22Rv1 (cell line): ENCODE measurements around the gene TCTN1.

Source experiments
- H3K27ac ChIP-seq: fragments of 450-650 bp; 2 replicates; pipeline ENCODE4 v1.5.1; 2017
- ZFX ChIP-seq: fragments of 450-650 bp; IDR thresholded peaks from 2 replicates; pipeline ENCODE4 v1.6.1; 2017; ENCODE audit warnings: antibody characterized with exemption, borderline replicate concordance
- TF ChIP-seq, protein P1 (sequence below): fragments of 450-650 bp; IDR thresholded peaks from 2 replicates; pipeline ENCODE4 v1.5.1; 2017; ENCODE audit warnings: mild to moderate bottlenecking

Gene TCTN1

DNA sequence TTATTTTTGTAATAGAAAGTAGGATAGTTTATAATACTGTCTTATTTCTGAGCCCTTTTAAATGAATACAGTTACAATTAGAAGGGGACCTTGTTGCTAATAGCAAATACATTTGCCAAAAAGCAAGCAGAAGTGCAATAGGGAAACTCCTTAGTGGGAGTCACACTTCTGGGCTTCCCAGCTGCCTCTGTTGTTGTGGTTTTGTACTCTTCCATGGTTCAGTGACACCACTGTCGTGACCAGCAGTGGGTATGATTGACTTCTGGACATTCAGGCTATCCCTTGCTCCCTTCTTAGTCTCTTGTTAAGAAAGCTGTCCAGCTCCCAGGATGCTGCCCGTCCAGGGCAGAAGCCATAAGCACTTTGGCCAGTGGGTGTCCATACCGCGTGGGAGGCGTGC lies 22.6 kb downstream of the TCTN1 start:
- H3K27ac ChIP-seq, result no peak overlapping the region
- no peak for TF ChIP-seq ZFX
- TF ChIP-seq, protein P1, sequence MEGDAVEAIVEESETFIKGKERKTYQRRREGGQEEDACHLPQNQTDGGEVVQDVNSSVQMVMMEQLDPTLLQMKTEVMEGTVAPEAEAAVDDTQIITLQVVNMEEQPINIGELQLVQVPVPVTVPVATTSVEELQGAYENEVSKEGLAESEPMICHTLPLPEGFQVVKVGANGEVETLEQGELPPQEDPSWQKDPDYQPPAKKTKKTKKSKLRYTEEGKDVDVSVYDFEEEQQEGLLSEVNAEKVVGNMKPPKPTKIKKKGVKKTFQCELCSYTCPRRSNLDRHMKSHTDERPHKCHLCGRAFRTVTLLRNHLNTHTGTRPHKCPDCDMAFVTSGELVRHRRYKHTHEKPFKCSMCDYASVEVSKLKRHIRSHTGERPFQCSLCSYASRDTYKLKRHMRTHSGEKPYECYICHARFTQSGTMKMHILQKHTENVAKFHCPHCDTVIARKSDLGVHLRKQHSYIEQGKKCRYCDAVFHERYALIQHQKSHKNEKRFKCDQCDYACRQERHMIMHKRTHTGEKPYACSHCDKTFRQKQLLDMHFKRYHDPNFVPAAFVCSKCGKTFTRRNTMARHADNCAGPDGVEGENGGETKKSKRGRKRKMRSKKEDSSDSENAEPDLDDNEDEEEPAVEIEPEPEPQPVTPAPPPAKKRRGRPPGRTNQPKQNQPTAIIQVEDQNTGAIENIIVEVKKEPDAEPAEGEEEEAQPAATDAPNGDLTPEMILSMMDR, result no peak

DNA sequence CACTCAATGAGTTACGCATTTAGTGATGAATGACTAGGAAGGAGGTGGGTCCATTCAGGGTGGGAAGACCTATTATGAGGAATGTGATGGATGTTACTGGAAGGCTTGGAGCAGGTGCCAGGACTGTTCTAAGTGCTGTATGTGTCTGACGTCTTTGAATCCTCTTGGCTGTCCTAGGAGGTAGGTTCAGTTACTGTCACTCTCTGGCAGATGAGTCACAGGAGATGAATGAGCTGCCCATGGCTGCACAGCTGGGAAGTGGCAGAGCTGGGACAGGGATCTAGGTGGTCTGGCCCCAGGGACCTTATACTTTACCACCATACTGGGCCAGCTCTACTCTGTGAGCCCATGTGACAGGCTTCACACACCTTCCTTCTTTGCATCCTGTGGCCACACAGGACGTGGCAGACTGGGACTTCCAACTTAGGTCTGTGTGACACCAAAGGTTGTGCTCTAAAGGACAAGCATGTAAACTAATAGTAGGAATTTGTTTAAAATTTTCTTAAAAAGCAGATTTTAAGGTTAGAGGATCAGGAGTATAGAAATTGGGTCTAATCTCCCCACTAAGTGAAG lies 24.0 kb downstream of the TCTN1 start:
- no peak overlapping the region for H3K27ac ChIP-seq
- TF ChIP-seq, protein P1, result no peak
- no peak for TF ChIP-seq ZFX

DNA sequence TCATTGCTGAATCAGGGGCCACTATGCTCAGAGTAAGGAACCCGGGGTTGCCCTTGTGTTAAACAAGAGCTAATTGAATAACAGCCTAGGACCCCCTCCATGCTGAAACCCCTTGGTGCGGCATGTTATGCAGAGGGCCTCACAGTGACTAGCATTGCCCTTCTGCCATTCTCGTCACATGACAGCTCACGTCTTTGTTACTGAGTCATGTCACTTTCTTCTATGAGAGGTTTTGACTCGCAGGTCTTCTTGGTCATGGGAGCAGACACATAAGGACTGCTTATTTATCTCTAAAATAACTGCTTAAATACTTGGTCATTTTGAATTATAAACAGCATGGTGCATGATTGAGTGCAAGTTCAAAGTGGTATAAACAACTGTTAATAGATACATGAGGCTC lies 24.9 kb downstream of the TCTN1 start:
- no peak overlapping the region for H3K27ac ChIP-seq
- TF ChIP-seq, protein P1, result no peak
- TF ChIP-seq ZFX, result no peak

DNA sequence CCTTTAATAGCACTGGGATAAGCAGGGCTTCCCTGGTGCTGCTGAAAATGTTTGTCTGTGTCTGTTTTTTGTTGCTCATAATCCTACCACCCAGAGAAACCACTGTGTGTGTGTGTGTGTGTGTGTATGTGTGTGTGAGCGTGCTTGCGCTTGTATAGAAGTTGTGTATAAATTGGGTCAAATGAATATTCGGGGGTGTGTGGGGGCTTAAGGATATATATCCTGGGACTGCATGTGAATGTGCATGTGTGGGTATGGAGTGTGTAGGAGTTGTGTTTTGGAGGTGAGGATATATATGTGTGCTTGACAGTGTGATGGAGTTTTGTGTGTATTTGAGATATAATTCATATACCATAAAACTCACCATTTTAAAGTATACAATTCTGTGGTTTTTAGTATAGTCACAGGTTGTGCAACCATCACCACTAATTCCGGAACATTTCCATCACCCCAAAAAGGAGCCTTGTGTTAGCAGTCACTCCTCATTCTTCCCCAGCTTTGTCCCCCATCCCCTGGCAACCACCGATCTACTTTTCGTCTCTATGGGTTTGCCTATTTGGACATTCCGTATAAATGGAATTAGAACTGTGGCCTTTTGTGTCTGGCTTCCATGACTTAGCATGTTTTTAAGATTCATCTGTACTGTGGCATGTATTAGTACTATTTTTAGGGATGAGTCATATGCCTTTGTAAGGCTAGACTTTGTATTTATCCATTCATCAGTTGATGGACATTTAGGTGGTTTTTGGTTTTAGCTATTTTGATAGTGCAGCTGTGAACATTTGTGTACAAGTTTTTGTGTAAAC lies 25.6 kb downstream of the TCTN1 start:
- TF ChIP-seq, protein P1, result no peak
- no peak for TF ChIP-seq ZFX
- no peak overlapping the region for H3K27ac ChIP-seq

DNA sequence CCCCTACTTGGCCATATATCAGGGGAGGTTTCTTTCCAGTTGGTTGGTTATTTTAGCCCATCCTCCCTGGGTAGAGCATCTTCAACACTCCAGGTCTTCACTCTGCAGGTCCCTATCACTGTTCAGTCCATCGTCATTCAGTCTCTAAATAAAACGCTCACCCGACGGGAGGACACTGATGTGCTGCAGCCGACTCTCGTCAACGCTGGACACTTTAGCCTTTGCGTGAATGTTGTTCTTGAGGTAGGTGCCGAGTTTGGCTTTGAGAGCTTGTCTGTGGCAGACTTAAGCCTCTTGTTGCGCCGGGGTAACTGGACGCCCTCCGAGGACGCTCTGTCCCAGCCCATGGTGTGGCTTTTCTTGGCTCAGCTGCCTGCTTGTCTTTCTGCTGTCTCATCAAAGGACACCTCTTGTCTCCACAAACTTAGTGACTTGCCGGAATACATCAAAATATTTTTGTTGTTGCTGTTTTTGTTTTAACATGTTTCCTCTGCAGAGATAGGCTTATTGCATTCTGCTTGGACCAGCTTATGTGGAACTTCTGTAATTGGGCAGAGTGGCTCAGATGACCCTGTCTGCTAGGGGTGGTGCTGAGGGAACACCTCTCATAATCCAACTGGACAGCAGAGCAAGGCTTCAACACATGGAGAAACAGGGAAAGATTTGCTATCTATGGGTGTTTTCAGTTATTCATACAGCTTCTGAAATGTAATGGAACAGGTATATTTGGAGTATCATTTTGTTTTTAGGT lies 26.5 kb downstream of the TCTN1 start:
- H3K27ac ChIP-seq, result no peak overlapping the region

DNA sequence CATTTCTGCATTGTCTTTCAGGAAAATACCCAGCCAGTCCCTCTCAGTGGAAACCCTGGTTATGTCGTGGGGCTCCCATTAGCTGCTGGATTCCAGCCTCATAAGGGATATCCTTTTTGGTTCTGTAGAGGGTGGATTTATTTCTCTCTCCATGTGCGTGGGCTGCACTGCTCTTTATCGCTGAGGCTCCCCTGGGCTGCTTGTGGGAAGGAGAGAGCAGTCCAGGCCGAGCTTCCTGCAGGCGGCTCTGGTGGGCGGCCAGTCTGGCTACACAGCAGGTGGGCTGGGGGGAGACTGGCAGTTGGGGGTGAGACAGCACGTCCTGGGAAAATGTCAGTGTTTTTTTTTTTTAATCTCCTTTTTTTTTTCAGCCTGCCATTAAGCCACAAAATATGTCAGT lies 27.6 kb downstream of the TCTN1 start:
- no peak for TF ChIP-seq ZFX
- TF ChIP-seq, protein P1, result no peak
- no peak overlapping the region for H3K27ac ChIP-seq

More for the DNA sequence above, 26.5 kb downstream of the TCTN1 start:
- TF ChIP-seq ZFX, result no peak
- TF ChIP-seq, protein P1, result no peak

DNA sequence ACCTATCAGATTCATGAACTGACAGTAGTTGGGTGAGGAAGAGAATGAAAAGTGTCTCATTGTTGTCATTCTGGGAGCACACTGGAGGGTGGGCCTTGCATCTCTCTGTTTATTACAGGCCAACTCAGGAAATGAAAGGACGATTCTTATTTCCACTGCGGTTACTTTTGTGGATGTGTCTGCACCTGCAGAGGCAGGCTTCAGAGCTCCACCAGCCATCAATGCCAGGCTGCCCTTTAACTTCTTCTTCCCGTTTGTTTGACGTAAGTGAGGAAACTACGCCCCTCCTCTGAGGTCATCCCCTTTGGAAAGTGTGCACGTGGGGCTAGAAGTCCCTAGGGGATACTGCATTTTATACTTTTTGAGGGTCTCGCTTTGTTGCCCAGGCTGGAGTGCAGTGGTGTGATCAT lies 33.7 kb downstream of the TCTN1 start:
- TF ChIP-seq, protein P1, result no peak
- TF ChIP-seq ZFX, result no peak
- H3K27ac ChIP-seq, result no peak overlapping the region
